8988T (cell line): ENCODE data around the gene PTPRD.
"Not testable (repeated sequence)": the region's sequence is repeated elsewhere in the genome, so short reads cannot be mapped to it uniquely, and the experiment has no call there.

ENCODE experiments used
- DNase-seq: peaks from one replicate; pipeline ENCODE4 v3.0.0; 2011

PTPRD gene

GRCh38 chr9:9099646-9100045 is 1513.2 kb downstream of the PTPRD start:
- DNase-seq, result no peak

DNA sequence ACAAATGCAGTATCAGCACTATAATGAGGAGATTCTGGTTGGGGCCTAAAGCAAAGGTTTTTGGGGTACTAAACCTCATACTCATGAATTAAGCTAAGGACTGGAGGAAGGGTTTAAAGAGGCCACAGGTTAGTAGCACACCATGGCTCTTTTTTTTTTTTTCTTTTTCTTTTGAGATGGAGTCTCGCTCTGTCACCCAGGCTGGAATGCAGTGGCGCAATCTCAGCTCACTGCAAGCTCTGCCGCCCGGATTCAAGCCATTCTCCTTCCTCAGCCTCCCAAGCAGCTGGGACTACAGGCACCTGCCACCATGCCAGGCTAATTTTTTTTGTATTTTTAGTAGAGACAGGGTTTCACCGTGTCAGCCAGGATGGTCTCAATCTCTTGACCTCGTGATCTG is 1515.5 kb downstream of the PTPRD start:
- not testable (repeated sequence) for DNase-seq

GRCh38 chr9:9091387-9091786 is 1521.4 kb downstream of the PTPRD start:
- DNase-seq, result no peak

- no peak for DNase-seq
Measured at GRCh38 chr9:9079473-9079872, 1533.3 kb downstream of the PTPRD start.

GRCh38 chr9:9078301-9078700 is 1534.5 kb downstream of the PTPRD start:
- no peak for DNase-seq

GRCh38 chr9:9061627-9062026 is 1551.2 kb downstream of the PTPRD start:
- no peak for DNase-seq

DNA sequence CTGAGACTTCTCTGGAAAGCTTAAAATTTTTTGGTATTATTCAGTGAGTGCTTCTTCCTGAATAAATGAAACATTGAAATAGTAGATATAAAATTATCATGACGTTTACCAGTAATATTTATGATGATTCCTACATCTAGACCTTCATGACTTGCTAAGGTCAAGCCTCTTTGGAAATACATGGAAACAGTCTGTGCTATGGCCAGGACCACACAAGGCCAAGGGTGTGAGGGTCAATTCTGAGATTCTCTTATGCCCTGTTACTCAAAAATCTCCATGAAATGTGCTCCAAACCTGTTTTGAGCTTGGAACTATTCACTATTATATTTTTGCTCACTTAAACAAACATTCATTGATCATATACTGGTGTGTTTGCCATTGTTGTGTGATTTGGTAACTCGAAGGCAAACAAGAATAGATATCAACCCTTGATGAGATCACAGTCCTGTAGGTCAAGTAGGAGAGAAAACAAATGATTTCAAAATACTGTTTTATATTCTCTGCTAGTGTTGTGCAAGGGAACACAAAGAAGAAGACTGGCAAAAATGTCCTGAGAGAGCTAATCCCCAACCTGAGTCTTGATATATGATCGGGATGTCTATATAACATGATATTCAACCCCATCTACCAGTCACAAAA is 1558.3 kb downstream of the PTPRD start:
- no peak for DNase-seq

DNA sequence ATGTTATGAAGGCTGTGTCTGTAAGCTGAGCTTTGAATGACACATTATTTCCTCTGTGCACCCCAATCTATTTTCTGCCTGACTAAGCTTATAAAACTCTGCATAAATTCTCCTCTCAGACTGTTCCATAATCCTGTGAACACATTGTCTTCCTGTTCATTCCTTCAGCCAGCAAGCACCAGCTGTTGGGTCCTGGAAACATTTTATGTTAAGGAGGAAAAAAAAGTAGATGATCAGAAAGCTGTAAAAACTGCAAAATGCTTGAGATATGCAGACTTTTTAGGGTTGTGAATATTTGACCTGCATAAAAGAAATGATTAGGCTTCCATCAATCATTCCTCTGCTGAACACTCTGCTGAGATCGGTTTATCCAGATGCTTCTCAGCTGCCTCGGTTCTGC is 1567.2 kb downstream of the PTPRD start:
- no peak for DNase-seq

GRCh38 chr9:9045072-9045471 is 1567.7 kb downstream of the PTPRD start:
- no peak for DNase-seq

GRCh38 chr9:9043788-9044187 is 1569.0 kb downstream of the PTPRD start:
- DNase-seq, result not testable (repeated sequence)

GRCh38 chr9:9041756-9042155 is 1571.0 kb downstream of the PTPRD start:
- no peak for DNase-seq

DNA sequence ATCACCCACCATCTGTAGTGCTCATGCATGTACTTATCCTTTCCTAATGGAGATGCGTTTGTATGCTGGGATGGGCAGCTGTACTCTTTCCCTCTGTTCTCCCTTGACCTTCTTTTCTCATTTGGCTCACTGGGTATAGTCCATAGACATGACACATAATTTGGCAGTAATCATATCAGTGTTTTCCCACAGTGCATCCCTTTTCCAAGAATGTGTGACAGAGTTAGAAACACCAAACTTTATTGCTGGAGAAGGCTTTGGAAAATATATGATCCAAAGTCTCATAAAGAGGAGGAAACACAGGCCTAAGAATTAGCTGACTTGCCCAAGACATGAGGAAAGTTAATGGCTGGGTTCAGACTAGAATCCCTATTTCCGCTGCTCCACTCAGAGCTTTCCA is 1579.8 kb downstream of the PTPRD start:
- no peak for DNase-seq

- DNase-seq, result no peak
Measured at GRCh38 chr9:9016597-9016996, 1596.2 kb downstream of the PTPRD start.

GRCh38 chr9:9004810-9005209 is 1608.0 kb downstream of the PTPRD start:
- no peak for DNase-seq

- no peak for DNase-seq
Measured at GRCh38 chr9:9002826-9003583, 1609.8 kb downstream of the PTPRD start.

DNA sequence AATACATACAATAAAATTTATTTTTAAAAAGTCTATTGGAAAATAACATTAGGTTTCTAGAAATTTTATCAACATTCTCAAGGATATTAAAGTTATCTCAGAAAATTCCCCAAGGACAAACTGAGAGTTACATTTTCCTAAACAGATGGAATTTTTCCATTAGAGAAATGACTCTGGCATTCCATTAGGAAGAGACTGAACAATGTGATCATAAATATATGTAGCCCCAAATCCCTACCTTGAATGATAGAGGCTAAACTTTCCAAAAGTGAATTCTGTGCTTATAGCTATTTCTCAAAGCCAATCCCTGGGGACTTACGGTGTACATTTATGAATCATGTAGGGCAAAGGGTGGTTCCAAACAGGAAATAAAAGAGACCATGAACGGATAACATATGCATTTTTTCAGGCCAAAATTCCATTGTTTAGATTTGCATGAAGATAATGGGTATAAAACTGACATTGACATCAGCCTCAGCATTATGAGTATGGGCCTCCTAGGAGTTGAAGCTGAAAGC is 1632.2 kb downstream of the PTPRD start:
- no peak for DNase-seq

DNA sequence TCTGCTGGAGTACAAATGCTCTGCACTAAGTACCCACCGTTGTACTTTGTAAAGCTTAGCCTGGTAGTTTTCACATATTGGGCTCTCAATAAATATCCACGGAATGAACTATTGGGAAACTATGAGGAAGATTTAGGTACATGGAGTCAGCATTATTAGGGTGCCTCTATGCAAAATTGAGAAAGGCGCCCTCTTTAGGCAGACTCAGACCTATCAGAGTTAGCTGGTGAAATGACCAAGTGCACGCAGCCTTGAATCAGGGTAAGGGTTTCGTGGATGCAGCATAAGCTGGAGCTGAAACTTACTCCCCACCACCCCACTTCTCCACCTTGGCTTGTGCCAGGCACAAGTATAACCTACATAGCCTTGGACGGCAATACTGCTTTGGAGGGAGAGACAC is 1634.5 kb downstream of the PTPRD start:
- no peak for DNase-seq

DNA sequence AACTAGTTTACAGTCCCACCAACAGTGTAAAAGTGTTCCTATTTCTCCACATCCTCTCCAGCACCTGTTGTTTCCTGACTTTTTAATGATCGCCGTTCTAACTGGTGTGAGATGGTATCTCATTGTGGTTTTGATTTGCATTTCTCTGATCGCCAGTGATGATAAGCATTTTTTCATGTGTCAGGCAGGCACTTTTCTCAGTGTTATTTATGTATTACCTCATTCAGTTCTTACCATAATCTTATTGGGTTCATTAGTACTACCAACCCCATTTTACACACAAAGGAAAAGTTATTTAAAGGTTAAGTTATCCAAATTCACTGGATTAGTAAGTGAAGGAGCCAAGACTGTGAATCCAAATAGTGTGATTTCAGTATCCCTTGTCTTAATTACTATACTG is 1644.5 kb downstream of the PTPRD start:
- DNase-seq, result not testable (repeated sequence)

DNA sequence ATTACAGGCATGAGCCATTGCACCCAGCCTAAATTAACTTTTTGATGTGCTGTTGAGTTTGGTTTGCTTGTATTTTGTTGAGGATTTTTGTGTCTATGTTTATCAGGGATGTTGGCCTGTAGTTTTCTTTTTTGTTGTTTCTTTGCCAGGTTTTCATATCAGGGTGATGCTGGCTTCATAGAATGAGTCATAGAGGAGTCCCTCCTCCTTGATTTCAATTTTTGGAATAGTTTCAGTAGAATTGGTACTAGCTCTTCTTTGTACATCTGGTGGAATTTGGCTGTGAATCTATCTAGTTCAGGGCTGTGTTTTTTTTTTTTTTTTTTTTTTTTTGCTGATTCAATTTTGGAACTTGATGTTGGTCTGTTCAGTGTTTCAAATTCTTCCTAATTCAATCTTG is 1648.9 kb downstream of the PTPRD start:
- no peak for DNase-seq

DNA sequence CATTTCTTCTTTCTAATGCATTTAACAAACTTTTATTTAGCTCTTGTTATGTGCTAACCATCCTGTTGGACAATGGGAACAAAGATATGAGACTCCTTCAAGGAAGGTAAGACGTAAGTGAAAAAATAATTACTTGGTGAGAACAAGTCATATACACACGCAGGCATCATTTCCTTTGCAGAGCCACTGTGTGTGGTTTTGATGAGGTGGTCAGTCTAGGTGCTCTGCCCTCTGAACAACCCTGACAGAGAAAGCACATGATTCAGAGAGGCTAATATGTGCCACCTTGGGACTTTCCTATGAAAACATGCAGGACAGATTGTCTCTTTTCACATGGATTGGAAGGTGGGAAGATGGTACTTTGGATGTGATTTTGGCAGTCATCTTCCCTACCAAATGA is 1650.7 kb downstream of the PTPRD start:
- DNase-seq, result no peak

DNA sequence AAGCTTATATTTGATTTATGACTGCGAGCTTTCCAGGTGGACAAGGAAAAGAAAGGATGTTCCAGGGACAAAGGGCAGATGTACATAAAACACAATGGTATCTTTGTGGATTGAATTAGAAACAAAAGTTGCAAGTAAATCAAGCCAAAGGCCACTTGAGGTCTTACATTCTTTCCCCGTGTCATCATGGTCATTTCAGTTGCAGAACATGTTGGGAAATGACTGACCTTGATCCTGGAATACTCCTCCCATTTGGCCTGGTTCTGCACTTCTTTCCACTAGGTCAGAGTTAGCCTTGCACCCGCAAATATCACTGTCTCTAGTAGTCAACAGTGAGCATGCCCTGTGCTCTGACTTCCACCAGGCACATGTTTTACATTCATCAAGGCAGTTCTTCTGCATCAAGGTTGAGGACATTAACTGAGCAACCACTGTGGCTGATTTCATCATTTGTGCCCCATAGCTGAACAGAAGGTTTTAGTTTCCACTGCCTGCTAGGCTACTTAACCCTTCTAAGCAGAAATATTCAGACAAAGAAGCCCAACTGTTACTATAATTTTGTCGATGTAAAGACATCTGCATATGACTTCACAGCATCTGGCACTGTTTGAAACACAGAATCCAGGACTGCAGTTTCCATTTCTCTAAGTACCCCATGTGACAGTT is 1651.5 kb downstream of the PTPRD start:
- no peak for DNase-seq

- DNase-seq, result no peak
Measured at GRCh38 chr9:8960254-8960653, 1652.5 kb downstream of the PTPRD start.

- DNase-seq, result no peak
Measured at GRCh38 chr9:8958358-8958757, 1654.4 kb downstream of the PTPRD start.

DNA sequence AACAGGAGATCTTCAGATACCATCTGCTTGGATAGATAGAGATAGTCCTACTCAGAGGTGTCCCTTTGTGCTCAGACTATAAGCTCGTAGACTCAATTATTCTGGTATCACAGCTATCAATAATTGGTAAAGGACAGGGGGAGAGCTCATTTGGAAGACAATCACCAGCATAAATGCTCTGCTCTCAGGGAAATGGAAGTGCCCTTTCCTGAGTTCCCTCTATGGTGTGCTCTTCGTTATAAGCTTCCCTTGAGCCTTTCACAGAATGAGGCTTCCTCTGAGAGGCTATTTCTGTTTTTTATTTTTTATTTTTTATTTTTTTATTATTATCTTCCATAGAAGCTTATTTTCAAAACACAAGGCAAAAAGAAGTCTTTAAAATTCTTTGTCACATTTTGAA is 1657.5 kb downstream of the PTPRD start:
- no peak for DNase-seq
